Ovary (tissue), 3 donors: ENCODE measurements around the gene RPIA.

Source experiments
- CTCF ChIP-seq, 3 donors: fragments of 450-650 bp in 2 of 3; fragments of 200-600 bp in 1 of 3; IDR thresholded peaks; one replicate each; pipeline versions ENCODE4 v1.5.1 to v1.8.0; 2016 to 2022; ENCODE audit warnings: antibody characterized with exemption in 3 of 3, mild to moderate bottlenecking in 1 of 3
- EP300 ChIP-seq: sonication (generic); formaldehyde crosslinking; IDR thresholded peaks from one replicate; pipeline ENCODE4 v1.6.1; 2017; ENCODE audit warnings: antibody characterized with exemption
- POLR2A ChIP-seq: fragments of 450-650 bp; IDR thresholded peaks from one replicate; pipeline ENCODE4 v1.6.1; 2017; ENCODE audit warnings: antibody characterized with exemption, mild to moderate bottlenecking, moderate library complexity
- donor health status: DM: no; HTN: no; CAD: no.

- TF ChIP-seq CTCF (IDR thresholded peaks at IDR 0.05): no peak
- TF ChIP-seq POLR2A: no peak
- no peak for TF ChIP-seq EP300
Observed at GRCh38 chr2:88673363-88673762, 18.1 kb upstream of the RPIA start.
